Measurements from ENCODE around the gene SETSIP. TPM values are rescaled to one million over a fixed set of nuclear protein-coding genes. Genes with fewer than 3 reads are reported as not detected.

Gene SETSIP, protein sequence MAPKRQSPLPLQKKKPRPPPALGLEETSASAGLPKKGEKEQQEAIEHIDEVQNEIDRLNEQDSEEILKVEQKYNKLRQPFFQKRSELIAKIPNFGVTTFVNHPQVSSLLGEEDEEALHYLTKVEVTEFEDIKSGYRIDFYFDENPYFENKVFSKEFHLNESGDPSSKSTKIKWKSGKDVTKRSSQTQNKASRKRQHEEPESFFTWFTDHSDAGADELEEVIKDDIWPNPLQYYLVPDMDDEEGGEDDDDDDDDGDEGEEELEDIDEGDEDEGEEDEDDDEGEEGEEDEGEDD
- 1.4 and 1.7 TPM in 2 replicates for total RNA-seq

DNA sequence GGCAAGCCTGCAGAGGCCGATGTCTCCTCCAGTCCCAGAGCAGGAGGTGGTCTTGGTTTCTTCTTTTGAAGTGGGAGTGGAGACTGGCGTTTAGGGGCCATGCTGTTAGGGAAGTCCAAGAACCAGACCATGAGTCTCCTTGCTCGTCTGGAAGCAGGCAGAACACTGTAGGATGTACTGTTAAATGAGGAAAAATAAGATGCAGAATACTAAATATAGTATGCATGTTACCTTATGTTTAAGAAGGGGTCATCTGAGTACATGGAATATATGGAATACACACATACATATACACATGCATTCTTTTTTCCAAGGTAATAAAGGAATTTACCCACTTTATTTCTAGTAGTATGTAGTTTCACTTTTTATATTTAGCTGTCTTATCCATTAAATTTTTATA, at the start of gene SETSIP:
SETSIP (minus strand) TSS at position 101 of the 400 bp plus-strand sequence; CDS start at position 101, 0 bp downstream.

DNA sequence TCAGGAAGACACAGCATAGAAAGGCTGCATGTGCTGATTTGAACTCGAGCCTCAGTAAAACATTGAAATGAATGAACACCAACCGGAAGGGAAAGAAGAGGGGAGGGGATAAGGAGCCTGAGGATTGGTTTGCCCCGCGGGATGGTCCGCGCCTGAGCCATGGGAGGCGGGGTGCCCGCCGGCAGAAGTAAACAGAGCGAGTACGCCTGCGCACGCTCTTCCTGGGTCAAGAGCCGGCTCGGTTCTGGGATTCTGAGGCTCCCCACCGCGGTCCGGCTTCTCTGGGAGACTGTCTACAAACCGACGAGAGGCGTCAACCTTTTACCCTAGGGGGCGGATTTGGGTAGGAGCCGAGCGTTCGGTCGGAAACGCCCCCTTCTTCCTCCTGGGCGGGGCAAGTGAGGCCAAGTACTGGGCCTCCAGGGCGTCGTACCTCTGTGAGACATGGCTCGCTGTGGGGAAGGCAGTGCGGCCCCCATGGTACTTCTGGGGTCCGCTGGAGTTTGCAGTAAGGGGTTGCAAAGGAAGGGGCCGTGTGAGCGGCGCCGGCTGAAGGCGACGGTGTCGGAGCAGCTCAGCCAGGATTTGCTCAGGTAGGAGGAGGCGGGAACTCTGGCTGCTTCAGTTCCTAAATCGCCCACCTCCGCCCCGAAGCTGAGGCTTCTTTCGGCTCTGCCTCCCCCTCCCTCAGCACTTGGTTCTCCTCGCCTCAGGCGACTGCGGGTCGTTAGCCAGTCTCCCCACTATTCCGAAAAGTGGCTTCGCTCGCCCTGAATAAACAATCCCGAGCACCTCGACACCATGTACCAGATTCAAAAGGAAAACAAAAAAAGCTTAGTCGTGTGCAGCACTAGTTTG, 5.1 kb upstream of the SETSIP start, which contains the start of gene BTBD8:
BTBD8 (plus strand) TSS at position 218 of the 858 bp plus-strand sequence; CDS start at position 445, 227 bp downstream.

Other genes with a start within 250 kb of the SETSIP start
- 1.0 and 2.2 TPM in 2 replicates for gene TGFBR3, start 189.3 kb downstream of the SETSIP start, total RNA-seq
- not detected in 2 replicates for gene BRDT, start 126.0 kb downstream of the SETSIP start, total RNA-seq
- under 0.01 and 0.28 TPM in 2 replicates for gene EPHX4, start 45.4 kb downstream of the SETSIP start, total RNA-seq
- 3.4 and 7.0 TPM in 2 replicates for gene BTBD8, start 4.9 kb upstream of the SETSIP start, total RNA-seq
- not detected in 2 replicates for gene C1orf146, start 142.5 kb upstream of the SETSIP start, total RNA-seq
- gene GLMN, start 223.6 kb upstream of the SETSIP start, total RNA-seq, result 5.5 and 6.2 TPM in 2 replicates
- gene RPAP2, start 223.6 kb upstream of the SETSIP start, total RNA-seq, result 4.4 and 23.6 TPM in 2 replicates